Body of pancreas (tissue), 4 donors: ENCODE measurements around the gene POU2AF2.

ENCODE experiments used
- POLR2A ChIP-seq, 3 donors: fragments of 450-650 bp; IDR thresholded peaks; one replicate each; pipeline ENCODE4 v1.6.1; 2016; ENCODE audit warnings: antibody characterized with exemption in 3 of 3, mild to moderate bottlenecking in 2 of 3
- TF ChIP-seq, protein P1 (sequence below), 7 experiments: fragments of 450-650 bp in 4 of 7; fragments of 200-600 bp in 3 of 7; sonication (generic) in 3 of 7; IDR thresholded peaks; one replicate each; pipeline ENCODE4 v1.5.1; 2016 to 2019; ENCODE audit warnings: antibody characterized with exemption in 7 of 7

DNA sequence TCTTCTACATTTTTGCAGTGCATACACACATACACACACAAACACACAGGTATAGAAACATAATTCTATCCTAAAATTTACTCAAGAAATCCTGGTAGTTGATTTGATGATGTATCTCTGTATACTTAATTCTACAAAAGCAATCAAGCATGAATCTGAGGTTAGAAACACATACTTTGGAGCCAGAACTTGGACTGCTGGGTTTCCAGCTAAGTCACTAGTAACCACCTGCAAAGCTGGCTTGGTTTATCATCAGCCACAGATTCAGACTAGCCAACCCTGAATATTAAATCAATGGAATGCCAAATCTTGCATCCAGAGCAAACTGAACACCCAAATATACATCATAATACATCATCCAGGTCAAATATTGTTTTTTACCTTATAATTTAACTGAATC lies 24.8 kb upstream of the POU2AF2 start:
- TF ChIP-seq, protein P1, sequence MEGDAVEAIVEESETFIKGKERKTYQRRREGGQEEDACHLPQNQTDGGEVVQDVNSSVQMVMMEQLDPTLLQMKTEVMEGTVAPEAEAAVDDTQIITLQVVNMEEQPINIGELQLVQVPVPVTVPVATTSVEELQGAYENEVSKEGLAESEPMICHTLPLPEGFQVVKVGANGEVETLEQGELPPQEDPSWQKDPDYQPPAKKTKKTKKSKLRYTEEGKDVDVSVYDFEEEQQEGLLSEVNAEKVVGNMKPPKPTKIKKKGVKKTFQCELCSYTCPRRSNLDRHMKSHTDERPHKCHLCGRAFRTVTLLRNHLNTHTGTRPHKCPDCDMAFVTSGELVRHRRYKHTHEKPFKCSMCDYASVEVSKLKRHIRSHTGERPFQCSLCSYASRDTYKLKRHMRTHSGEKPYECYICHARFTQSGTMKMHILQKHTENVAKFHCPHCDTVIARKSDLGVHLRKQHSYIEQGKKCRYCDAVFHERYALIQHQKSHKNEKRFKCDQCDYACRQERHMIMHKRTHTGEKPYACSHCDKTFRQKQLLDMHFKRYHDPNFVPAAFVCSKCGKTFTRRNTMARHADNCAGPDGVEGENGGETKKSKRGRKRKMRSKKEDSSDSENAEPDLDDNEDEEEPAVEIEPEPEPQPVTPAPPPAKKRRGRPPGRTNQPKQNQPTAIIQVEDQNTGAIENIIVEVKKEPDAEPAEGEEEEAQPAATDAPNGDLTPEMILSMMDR (IDR thresholded peaks at IDR 0.05): no peak
- no peak for TF ChIP-seq POLR2A (IDR thresholded peaks at IDR 0.05)
